Measurements from ENCODE around the gene FAM241A. TPM values are rescaled to one million over a fixed set of nuclear protein-coding genes. Genes with fewer than 3 reads are reported as not detected.
"Not testable (repeated sequence)": the region's sequence is repeated elsewhere in the genome, so short reads cannot be mapped to it uniquely, and the experiment has no call there.

The FAM241A gene
- total and polyA plus RNA-seq, 9 of the 15 experiments (the other 6 are each of a cell fraction or from before 2014, with no cell fraction given), result 2.3 to 8.5 (median 5.3) TPM

- H4K20me1 ChIP-seq (replicated peaks; ENCODE audit: control insufficient read depth, insufficient read depth, low read length); ATAC-seq; BruUV-seq (replicated peaks); in situ Hi-C loops (cut with MboI); FAIRE-seq; intact Hi-C loops (cut with micrococcal nuclease); H2AFZ ChIP-seq (ENCODE audit: low read depth, low read length); H3K4me3 ChIP-seq; H3K27me3 ChIP-seq (ENCODE audit: control insufficient read depth in 2 of 2, insufficient read depth in 2 of 2, low read length in 2 of 2); H3K4me2 ChIP-seq (ENCODE audit: insufficient read depth, low read length); DNase-seq (ENCODE audit: extremely low read depth in 1 of 4, low spot score in 3 of 4); POLR2A ChIA-PET; CTCF ChIA-PET (ENCODE audit: low intra/inter-chr PET ratio); H3K9me3 ChIP-seq (replicated peaks; ENCODE audit: control insufficient read depth, insufficient read depth, low read depth, low read length); H3K9me1 ChIP-seq (ENCODE audit: control insufficient read depth, insufficient read depth, low read length): not testable (repeated sequence)
- TF ChIP-seq ZNF512 (tag; IDR thresholded peaks at IDR 0.05) (peak; percentile 63; the same call in 1 of the 2 replicates), ZNF445 (CRISPR knock-in tag; IDR thresholded peaks at IDR 0.05; ENCODE audit: low read depth) (peak; percentile 77), ZNF589 (CRISPR knock-in tag; IDR thresholded peaks at IDR 0.05; ENCODE audit: low read depth) (0 out of 2 replicates have a peak, but pooled peaks have one; percentile 37), CHAMP1 (IDR thresholded peaks at IDR 0.05) (peak; percentile 52; the same call in 1 of the 2 replicates)
- Histone ChIP-seq H3K4me1 (replicated peaks in 1 of 2; ENCODE audit: control insufficient read depth in 2 of 2, insufficient read depth in 2 of 2, low read length in 2 of 2) (peaks cover 5 to 22% of the 10 kb centered on the region in 2 experiments; a peak in 4 of 5 replicates), H3K27ac (ENCODE audit: extremely low read depth, low read depth, low read length) (peak overlapping the region; percentile 89), H3K79me2 (ENCODE audit: control insufficient read depth, insufficient read depth, low read length) (peaks cover 24% of the 10 kb centered on the region; the same call in 2 of the 3 replicates), H3K36me3 (ENCODE audit: control insufficient read depth, insufficient read depth, low read length) (peaks cover 17% of the 10 kb centered on the region; the same call in 2 of the 3 replicates), H3K9ac (ENCODE audit: insufficient read depth in 1 of 2, low read depth in 2 of 2, low read length in 2 of 2) (peak overlapping the region in 1 of 2 experiments; percentile 46; a peak in 2 of 4 replicates)
- 80% methylated on average over 14 of the region's 16 CpGs for WGBS (ENCODE audit: insufficient coverage, low coverage, missing lambda C conversion rate)
Measured at GRCh38 chr4:112171051-112171763, 26.0 kb downstream of the FAM241A start.

All from K562 (cell line).